Activated CD8-positive, alpha-beta memory T cell treated with anti-CD3 and anti-CD28 coated beads, Interleukin-2, amount 50 U/mL, for 24 hours (primary cell): Measurements from ENCODE around the gene POU2F1.
"Not testable (repeated sequence)": the region's sequence is repeated elsewhere in the genome, so short reads cannot be mapped to it uniquely, and the experiment has no call there.

ENCODE experiments used
- DNase-seq: peaks from one replicate; pipeline ENCODE4 v3.0.0-alpha.2; 2020; ENCODE audit errors: extremely low read depth

The POU2F1 gene

GRCh38 chr1:167312871-167313270, 92.2 kb downstream of the POU2F1 start:
- no peak for DNase-seq

GRCh38 chr1:167314671-167315070, 94.0 kb downstream of the POU2F1 start:
- no peak for DNase-seq

GRCh38 chr1:167317463-167317862, 96.8 kb downstream of the POU2F1 start:
- no peak for DNase-seq

GRCh38 chr1:167319206-167319605, 98.5 kb downstream of the POU2F1 start:
- DNase-seq: not testable (repeated sequence)

- DNase-seq: no peak
These were observed 101.8 kb downstream of the POU2F1 start for GRCh38 chr1:167322483-167322882.

- no peak for DNase-seq
These were observed 104.5 kb downstream of the POU2F1 start for GRCh38 chr1:167325151-167325550.

- DNase-seq: no peak
These were observed 107.7 kb downstream of the POU2F1 start for GRCh38 chr1:167328306-167328815.

- no peak for DNase-seq
These were observed 108.3 kb downstream of the POU2F1 start for GRCh38 chr1:167328816-167329483.

GRCh38 chr1:167330601-167331293, 110.1 kb downstream of the POU2F1 start:
- no peak for DNase-seq

GRCh38 chr1:167331650-167332049, 111.0 kb downstream of the POU2F1 start:
- DNase-seq: no peak

GRCh38 chr1:167332503-167332902, 111.8 kb downstream of the POU2F1 start:
- no peak for DNase-seq

- no peak for DNase-seq
These were observed 112.4 kb downstream of the POU2F1 start for GRCh38 chr1:167333124-167333523.

- DNase-seq: no peak
These were observed 113.0 kb downstream of the POU2F1 start for GRCh38 chr1:167333703-167334102.

GRCh38 chr1:167339405-167339804, 118.7 kb downstream of the POU2F1 start:
- no peak for DNase-seq

- DNase-seq: no peak
These were observed 122.2 kb downstream of the POU2F1 start for GRCh38 chr1:167342846-167343245.

GRCh38 chr1:167344112-167344511, 123.4 kb downstream of the POU2F1 start:
- DNase-seq: no peak

- no peak for DNase-seq
These were observed 124.1 kb downstream of the POU2F1 start for GRCh38 chr1:167344615-167345385.

- no peak for DNase-seq
These were observed 124.7 kb downstream of the POU2F1 start for GRCh38 chr1:167345386-167345733.

GRCh38 chr1:167357305-167357704, 136.6 kb downstream of the POU2F1 start:
- no peak for DNase-seq

- no peak for DNase-seq
These were observed 138.6 kb downstream of the POU2F1 start for GRCh38 chr1:167359295-167359694.

- no peak for DNase-seq
These were observed 139.4 kb downstream of the POU2F1 start for GRCh38 chr1:167360120-167360519.

GRCh38 chr1:167362638-167363037, 142.0 kb downstream of the POU2F1 start:
- DNase-seq: no peak

- DNase-seq: no peak
These were observed 144.1 kb downstream of the POU2F1 start for GRCh38 chr1:167364826-167365225.
